LoVo (cell line): ENCODE measurements around the gene CDIPT.
"Not testable (repeated sequence)": the region's sequence is repeated elsewhere in the genome, so short reads cannot be mapped to it uniquely, and the experiment has no call there.

Experiments used
- DNase-seq: peaks from one replicate; pipeline ENCODE4 v3.0.0-alpha.2; 2016; ENCODE audit warnings: low spot score

Gene CDIPT

GRCh38 chr16:29858149-29858849 lies 4.7 kb downstream of the CDIPT start:
- no peak for DNase-seq

- DNase-seq = no peak
Observed at GRCh38 chr16:29857133-29857760, 5.8 kb downstream of the CDIPT start.

- no peak for DNase-seq
Observed at GRCh38 chr16:29854520-29855100, 8.4 kb downstream of the CDIPT start.

DNA sequence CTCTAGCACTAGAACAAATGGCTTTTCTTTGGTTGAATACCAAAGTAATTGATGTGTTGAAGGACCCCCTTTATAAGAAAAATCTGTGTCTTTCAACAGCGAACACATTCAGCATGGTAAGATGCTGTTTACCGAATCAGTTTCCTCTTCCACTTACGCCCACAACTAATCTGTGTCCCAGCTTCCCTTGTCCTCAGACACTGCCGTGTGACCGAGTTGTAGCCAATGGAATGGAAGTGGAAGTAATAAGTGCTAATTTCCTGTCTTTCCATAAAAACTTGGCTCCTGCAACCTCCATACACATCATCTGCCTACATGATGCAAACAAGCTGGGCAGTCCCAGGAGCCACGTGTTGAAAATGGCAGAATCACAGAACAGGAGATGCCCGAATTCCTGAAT lies 10.4 kb downstream of the CDIPT start:
- no peak for DNase-seq

GRCh38 chr16:29850998-29851397 lies 12.0 kb downstream of the CDIPT start:
- no peak for DNase-seq

DNA sequence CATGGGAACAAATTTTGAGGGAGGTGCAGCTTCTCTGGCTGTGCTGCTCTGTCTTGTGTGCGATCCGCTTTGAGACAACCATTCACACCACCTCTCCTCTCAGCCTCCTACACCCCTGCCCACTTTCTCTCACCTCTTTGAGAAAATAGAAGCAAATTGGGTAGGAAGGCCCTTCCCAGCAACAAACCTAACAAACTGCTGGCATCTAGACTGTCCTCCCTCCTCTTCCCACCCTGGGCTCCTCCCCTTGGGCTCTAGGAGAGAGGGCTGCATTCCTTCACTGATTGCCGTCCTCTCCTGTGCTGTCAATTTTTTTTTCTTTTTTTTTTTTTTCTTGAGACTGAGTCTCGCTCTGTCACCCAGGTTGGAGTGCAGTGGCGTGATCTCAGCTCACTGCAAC lies 13.5 kb downstream of the CDIPT start:
- DNase-seq = no peak

- peak; percentile 38 for DNase-seq
Observed at GRCh38 chr16:29848420-29849297, 14.4 kb downstream of the CDIPT start.

DNA sequence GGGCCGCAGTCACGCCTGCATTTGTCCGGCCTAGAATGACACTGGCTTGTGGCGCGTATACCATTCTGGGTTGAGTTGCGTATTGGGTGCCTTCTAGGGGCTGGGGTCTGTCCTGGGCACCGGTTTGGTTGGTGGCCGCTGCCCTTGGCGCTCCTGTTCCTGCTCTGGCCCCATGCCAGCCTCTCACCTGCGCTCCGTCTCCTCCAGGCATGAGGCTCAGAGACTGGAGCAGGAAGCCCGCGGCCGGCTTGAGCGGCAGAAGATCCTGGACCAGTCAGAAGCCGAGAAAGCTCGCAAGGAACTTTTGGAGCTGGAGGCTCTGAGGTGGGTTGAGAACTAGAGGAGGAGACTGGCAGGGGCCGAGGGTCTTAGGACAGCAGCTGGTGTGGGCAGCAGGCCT lies 17.4 kb downstream of the CDIPT start:
- DNase-seq = no peak

- DNase-seq = no peak
Observed at GRCh38 chr16:29844575-29845331, 18.3 kb downstream of the CDIPT start.

DNA sequence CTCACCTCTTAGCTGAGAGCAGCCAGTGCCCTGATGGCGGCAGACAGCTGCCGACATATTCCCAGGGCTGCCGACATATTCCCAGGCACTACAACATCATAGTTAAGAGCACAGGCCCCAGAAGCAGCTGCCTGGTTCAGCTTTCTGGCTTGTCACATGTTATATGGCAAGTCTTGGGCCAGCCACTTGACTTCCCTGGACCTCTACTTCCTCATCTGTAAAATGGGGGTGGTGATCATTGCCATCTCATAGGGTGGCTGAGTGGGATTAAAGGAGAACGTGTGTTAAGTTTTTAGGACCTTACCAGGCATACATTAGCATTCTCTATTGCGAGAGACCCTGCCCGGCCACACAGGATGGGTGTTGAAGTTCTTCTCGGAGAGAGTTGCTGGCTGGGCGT lies 19.1 kb downstream of the CDIPT start:
- no peak for DNase-seq

GRCh38 chr16:29842732-29843346 lies 20.2 kb downstream of the CDIPT start:
- no peak for DNase-seq

DNA sequence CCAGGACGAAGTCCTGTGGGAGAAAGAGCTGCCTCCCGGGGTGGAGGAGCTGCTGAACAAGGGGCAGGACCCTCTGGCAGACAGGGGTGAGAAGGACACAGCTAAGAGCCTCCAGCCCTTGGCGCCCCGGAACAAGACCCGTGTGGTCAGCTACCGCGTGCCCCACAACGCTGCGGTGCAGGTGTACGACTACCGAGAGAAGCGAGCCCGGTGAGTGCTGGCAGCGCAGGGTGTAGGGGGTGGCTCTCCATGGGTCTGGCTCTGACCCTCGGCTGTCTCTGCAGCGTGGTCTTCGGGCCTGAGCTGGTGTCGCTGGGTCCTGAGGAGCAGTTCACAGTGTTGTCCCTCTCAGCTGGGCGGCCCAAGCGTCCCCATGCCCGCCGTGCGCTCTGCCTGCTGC lies 21.4 kb downstream of the CDIPT start:
- DNase-seq = no peak

DNA sequence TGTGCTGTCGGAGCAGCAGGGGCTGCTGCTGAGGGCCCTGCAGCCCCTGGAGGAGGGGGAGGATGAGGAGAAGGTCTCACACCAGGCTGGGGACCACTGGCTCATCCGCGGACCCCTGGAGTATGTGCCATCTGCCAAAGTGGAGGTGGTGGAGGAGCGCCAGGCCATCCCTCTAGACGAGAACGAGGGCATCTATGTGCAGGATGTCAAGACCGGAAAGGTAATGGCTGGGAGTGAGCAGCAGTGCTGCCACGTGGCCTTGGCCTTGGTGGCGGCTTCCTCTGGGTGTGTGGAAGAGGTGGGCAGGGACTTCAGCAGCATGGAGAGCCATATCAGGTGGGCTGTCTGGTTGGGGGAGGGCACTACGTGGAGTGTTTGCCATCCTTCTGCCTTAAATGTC lies 22.8 kb downstream of the CDIPT start:
- no peak for DNase-seq

GRCh38 chr16:29839822-29840221 lies 23.2 kb downstream of the CDIPT start:
- DNase-seq = no peak

DNA sequence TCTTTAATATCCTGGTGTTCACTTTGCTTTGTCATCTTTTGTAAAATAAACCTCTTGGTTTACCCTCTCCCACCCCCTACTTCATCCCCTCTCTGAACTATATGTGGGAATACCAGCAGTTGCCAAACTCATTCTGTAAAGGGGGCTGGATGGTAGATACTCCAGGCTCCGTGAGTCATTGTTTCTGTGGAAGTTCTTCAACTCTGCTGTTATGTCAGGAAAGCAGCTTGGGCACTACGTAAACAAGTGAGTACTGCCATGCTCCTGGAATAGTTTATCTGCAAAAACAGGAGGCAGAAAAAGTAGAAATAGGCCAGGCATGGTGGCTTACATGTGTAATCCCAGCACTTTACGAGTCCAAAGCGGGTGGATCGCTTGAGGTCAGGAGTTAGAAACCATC lies 25.2 kb downstream of the CDIPT start:
- no peak for DNase-seq

GRCh38 chr16:29836623-29837022 lies 26.4 kb downstream of the CDIPT start:
- DNase-seq = no peak

DNA sequence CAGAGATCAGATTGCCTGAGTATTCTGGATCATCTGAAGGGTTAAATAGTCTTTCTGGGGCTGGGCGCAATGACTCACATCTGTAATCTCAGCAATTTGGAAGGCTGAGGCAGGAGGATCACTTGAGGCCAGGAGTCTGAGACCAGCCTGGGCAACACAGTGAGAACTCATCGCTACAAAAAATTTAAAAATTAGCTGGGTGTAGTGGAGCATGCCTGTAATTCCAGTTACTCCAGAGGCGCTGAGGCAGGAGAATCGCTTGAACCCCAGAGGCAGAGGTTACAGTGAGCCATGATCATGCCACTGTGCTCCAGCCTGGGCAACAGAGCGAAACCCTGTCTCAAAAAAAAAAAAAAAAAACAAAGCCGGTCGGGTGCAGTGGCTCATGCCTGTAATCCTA lies 27.1 kb downstream of the CDIPT start:
- no peak for DNase-seq

- DNase-seq = no peak
Observed at GRCh38 chr16:29834079-29834478, 28.9 kb downstream of the CDIPT start.

GRCh38 chr16:29833219-29833618 lies 29.8 kb downstream of the CDIPT start:
- not testable (repeated sequence) for DNase-seq

DNA sequence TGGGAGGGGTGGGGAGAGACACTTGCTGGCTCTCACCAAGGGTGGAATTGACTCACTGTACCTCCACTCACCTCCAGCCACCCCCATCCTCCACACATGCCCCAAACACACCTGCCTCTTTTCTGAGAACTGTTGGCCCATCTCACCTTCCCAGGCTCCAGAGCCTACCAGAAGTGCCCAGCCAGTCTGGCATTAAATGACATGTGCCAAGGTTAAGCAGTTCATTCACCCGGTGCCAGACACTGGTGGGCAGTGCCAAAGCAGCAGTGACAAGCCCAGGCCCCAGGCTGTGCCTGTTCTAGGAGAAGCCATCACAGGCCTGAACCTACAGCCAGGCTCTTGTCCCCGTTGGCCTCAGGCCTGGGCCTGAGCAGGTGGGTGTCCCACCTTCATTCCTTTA lies 31.5 kb downstream of the CDIPT start:
- DNase-seq = no peak

GRCh38 chr16:29830774-29831173 lies 32.3 kb downstream of the CDIPT start:
- DNase-seq = no peak

DNA sequence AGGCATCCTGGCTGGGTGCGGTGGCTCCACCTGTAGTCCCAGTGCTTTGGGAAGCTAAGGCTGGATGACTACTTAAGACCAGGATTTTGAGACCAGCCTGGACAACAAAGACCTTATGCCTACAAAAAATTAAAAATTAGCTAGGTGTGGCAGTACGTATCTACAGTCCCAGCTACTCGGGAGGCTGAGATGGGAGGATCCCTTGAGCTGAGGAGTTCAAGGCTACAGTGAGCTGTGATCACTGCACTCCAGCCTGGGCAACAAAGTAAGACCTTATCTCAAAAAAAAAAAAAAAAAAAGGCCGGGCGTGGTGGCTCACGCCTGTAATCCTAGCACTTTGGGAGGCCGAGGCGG lies 36.7 kb downstream of the CDIPT start:
- no peak for DNase-seq
